GM18499 (cell line): ENCODE results near the gene FBXL7.

ENCODE experiments used
- ATAC-seq: cut with Tn5 transposase; IDR thresholded peaks from one replicate; pipeline ENCODE4 v1.9.1; 2021; ENCODE audit warnings: moderate number of reproducible peaks; ENCODE audit not compliant: insufficient read depth, unreplicated experiment

FBXL7 gene

DNA sequence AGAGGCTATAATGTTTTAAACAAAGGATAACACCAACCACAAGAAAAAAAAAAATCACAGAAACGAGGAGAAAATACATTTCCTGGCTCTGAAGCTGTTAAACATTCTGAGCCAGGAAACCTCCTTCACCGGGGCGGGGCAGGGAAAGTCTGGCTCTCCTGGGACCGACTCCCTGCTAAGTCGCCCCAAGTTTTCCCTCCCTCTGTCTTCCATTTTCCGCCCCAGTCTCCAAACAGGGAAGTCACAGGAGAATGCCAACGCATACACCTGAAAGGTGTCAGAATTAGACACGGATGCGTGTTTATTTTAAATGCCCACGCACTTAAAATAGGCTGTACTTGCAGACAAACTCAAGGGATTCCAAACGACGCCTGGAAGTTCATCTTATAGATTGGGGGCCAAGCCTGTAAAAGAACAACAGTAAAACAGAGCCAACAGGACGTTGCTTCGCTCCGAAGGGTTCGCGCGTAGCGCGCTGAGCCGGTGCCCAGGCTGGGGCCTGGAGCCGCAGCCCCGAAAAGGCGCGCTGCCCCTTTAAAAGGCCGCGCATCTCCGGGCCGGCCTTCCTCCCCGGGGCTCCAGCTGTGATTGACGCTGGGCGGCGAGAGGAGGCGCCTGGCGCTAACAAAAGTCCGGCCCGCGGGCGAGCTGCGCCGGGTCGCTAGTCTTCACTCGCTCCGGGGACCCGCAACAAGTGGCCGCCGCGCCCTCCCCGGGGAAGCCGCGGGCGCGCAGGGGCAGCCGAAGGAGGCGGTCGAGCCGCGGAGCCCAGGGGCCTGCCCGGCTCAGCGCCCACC, at the start of gene FBXL7:
FBXL7 (plus strand) TSS at position 653 of the 797 bp plus-strand sequence.
- ATAC-seq, result no peak

GRCh38 chr5:15450473-15450872, 49.5 kb upstream of the FBXL7 start:
- ATAC-seq, result no peak

DNA sequence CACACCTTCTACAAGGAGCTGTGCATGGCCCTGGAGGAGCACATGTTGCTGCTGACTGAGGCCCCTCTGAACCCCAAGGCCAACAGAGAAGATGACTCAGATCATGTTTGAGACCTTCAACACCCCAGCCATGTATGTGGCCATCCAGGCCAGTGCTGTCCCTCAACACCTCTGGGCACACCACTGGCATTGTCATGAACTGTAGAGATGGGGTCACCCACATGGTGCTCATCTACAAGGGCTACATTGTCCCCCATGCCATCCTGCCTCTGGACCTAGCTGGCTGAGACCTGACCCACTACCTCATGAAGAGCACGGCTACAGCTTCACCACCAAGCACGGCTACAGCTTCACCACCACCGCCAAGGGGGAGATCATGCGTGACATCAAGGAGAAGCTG, 49.0 kb upstream of the FBXL7 start:
- ATAC-seq, result no peak

DNA sequence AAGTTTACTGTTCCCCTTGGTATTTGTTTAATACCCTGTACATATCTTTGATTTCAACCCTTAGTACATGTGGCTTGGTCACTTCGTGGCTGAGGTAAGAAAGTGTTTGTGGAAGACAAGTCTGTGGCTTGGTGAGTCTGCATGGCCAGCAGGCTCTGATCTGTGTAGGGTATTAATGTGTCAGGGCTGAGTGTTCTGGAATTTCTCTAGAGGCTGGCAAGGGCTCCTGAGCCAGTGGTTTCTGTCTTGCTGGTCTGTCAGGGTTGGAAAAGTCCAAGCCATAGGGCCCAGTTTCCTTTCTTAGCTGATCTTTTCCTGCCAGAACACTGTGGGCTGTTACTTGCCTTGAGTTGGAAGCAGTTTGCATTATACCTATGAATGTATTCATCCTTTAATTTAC, 48.0 kb upstream of the FBXL7 start:
- ATAC-seq, result no peak

GRCh38 chr5:15452781-15453180, 47.2 kb upstream of the FBXL7 start:
- ATAC-seq, result no peak

DNA sequence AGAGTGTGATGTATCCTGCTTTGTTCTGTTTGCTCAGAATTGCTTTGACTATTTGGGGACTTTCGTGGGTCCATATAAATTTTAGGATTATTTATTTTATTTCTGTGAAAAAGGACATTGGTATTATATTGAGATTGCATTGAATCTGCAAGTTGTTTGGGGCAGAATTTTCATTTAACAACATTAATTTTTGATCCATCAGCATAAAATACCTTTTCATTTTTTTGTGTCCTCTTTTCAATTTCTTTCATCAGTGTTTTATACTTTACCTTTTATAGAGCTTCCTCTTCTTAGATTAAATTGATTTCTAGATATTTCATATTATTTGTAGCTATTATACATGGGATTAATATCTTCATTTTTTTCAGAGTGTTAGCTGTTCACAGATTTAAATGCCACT, 40.8 kb upstream of the FBXL7 start:
- no peak for ATAC-seq

DNA sequence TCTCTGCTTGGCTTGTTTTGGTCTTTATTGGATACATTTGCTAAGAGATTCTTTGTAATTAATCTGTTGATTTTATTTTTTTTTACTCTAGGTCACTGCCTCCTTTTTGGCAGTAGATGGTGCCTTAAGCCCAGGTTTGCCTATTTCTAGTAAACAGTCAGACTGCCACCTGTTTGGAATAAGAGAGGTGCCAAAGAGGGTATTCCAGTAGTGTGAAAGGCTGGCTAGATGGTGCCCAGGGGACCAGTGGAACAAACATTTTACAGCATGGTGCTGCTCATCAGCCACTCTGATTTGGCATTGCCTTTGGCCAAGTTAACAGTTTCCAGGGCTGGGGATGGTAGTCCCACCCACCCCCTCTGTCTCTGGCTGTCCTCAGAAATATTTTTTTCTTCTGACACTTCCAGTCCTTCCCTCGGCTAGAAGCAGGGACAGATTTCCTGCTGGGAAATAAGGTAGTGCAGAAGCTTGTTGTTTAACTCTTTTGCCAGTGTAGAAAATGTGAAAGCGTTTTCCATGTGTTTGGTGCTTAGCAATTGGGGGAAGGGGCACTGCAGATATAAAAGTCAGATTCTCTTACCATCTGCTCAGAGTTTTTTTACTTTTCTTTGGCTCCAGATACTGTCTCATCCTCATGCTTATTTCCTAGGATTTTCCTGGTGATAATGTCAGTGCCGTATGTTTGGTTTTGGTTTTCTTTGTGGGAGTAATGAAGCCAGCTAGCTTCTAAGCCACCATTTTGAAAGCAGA, 36.6 kb upstream of the FBXL7 start:
- ATAC-seq, result no peak

DNA sequence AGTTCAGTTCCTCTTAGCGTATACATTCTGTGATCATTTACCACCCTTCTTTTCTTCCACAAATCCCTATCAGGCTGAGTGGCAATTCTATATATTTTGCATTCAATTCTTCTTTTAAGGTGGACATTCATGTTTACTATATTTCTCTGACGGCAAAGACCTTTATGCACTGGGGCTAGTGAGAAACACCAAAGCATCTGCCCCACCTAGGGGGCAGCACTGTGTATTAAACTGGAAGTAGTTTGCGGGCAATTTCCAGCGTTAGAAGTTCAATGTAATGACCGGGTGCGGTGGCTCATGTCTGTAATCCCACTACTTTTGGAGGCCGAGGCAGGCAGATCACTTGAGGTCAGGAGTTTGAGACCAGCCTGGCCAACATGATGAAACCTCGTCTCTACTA, 27.9 kb upstream of the FBXL7 start:
- no peak for ATAC-seq

- ATAC-seq, result no peak
Observed at GRCh38 chr5:15474143-15474719, 25.7 kb upstream of the FBXL7 start.

- ATAC-seq, result no peak
Observed at GRCh38 chr5:15475367-15475766, 24.6 kb upstream of the FBXL7 start.

DNA sequence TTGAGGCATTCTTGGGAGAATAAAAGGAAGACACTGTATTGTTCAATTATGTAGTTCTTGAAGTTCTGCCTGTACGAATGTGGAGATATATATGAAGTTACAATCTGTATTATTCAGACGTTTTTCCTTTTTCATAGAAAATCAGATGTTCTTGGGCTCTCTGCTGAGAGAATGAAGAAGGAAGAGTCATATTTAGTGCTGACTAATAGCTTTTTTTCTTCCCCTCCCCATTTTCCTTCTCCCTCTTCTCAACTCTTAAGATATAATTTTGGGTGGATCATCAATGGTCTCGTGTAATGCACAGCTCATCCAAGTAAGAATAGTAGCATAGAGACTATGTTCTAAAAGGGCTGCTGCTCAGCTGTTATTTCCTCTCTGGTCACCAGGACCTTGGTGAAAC, 23.0 kb upstream of the FBXL7 start:
- ATAC-seq, result no peak

DNA sequence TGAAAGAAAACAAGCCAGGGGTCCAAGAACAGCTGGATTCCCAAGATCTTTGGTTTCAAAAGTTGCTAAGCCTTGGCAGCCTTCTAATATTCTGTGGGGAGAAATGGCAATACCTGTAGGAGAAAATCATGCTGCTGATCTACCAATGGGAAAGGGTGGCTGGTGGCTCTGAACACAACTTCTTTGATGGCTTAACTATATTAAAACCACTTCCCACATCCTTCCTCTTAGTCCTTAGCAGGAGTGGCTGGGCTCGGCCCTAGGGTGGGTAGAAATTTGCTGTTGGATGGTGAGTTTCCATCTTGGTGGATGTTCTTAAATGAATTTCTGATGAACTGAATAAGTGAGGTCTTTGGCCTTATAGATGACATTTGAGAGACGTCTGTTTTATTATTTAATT, 19.5 kb upstream of the FBXL7 start:
- no peak for ATAC-seq

DNA sequence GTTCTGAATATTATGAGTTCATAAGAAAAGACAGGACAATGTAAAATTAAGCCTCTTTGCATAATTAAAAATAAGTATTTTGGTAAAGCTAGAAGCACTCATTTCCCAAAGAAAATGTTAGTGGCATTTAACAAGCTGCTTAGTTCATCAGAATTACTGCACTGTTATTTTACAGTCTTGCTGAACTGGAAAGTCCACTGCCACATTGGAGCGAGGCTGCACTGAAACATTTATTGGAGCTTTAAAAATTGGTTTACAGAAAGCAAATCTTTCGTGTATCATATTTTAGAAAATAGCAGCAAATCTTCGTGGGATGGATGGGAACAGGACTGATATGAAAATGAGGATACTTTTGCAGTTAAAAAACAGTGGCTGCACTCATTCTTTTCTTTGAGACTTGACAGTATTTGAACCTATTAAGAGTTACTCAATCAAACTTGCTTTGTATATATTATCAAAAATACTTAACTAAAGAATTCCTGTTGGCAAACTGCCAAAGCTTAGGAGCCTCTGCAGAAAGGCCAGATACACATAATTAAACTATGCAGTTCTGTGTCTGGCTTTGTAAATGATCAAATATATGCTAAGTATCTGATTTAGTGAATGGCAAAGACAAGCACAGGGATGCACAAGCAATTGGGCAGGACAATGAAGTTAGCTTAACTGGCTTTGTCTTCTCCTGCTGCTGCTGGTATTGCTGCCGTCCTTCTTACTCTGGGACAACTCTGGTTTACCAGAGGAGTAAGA, 16.5 kb upstream of the FBXL7 start:
- ATAC-seq, result no peak

GRCh38 chr5:15487228-15487627, 12.8 kb upstream of the FBXL7 start:
- ATAC-seq, result no peak

DNA sequence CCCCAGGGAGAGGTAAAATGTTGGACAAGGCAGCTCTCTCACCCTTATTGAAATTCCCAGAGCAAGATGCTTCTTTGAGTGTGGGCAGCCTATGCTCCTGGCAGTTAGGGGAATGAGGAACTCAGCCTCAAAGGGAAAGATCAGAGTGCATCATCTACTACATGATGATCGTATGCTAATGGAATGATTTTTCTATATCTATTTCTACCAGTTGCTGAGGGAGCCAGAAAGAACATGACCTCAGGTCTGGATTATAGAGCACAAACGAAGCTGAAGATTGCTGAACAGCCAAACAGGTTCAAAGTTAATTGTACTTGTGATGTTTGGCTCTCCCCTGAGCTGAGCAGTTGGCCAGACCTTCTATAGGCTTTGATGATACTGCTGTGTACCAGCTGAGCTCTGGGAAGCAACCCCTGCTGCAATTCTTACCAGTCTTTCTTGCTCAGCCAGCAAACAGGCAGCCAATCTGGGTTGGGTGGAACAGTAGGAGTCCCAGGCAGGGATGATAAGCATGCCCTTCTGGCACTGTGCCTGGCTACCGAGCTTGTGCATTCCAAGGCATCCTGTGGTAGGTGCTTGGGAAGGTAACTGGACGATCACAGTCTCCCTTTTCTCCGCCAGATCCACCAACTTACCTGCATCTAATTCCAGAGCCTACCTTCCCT, 10.3 kb upstream of the FBXL7 start:
- no peak for ATAC-seq

GRCh38 chr5:15492545-15492944, 7.4 kb upstream of the FBXL7 start:
- no peak for ATAC-seq

- no peak for ATAC-seq
Observed at GRCh38 chr5:15493501-15493900, 6.5 kb upstream of the FBXL7 start.

DNA sequence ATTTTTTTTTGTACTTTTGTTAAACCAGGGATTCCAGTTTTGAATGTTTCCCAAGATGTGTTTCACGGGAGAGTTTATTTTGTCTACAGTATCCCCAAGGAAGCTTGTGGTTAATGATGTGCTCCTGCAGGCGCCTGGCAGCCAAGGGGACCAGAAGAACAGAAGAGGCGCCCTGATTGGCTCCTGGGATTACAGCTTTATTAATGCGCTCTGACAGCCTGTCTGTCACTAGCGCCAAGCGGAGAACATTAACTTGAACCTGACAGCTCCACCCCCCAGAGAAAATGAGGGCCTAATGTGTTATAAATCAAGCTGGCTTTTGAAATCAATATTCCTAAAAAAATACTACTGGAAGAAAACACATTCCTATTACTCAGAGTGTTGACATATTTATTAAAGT, 5.0 kb upstream of the FBXL7 start:
- no peak for ATAC-seq

- ATAC-seq, result no peak
Observed at GRCh38 chr5:15496886-15497285, 3.1 kb upstream of the FBXL7 start.

- no peak for ATAC-seq
Observed at GRCh38 chr5:15500325-15501001, 483 bp downstream of the FBXL7 start.
